Thymus (tissue), 11 donors: ENCODE data around the gene BTG3. TPM values are rescaled to one million over a fixed set of nuclear protein-coding genes. Genes with fewer than 3 reads are reported as not detected.

ENCODE experiments used
- DNase-seq, 9 donors: peaks; one replicate each; pipeline ENCODE4 v3.0.0-alpha.2; 2013; ENCODE audit warnings: low spot score in 9 of 9, low read depth in 6 of 9, missing footprints in 1 of 9
- H3K27ac ChIP-seq, 2 donors: one replicate each; pipeline ENCODE4 v1.5.1; 2013; ENCODE audit warnings: control low read depth in 1 of 2, low read depth in 1 of 2, low read length in 1 of 2, mild to moderate bottlenecking in 1 of 2, moderate library complexity in 1 of 2
- H3K27me3 ChIP-seq, 2 donors: one replicate each; pipeline ENCODE4 v1.5.1; 2013; ENCODE audit warnings: low read length in 1 of 2; ENCODE audit not compliant: control insufficient read depth in 2 of 2, insufficient read depth in 1 of 2
- H3K36me3 ChIP-seq, 2 donors: one replicate each; pipeline ENCODE4 v1.5.1; 2013; ENCODE audit warnings: low read length in 1 of 2, mild to moderate bottlenecking in 1 of 2, moderate library complexity in 1 of 2; ENCODE audit not compliant: control insufficient read depth in 2 of 2, insufficient read depth in 2 of 2
- H3K4me1 ChIP-seq, 2 donors: one replicate each; pipeline ENCODE4 v1.5.1; 2013; ENCODE audit warnings: low read length in 2 of 2; ENCODE audit not compliant: control insufficient read depth in 2 of 2, insufficient read depth in 2 of 2
- H3K4me3 ChIP-seq, 2 donors: one replicate each; pipeline ENCODE4 v1.5.1; 2013; ENCODE audit warnings: low read length in 2 of 2, control low read depth in 1 of 2, mild to moderate bottlenecking in 1 of 2
- H3K9me3 ChIP-seq, 2 donors: one replicate each; pipeline ENCODE4 v1.5.1; 2013; ENCODE audit warnings: low read length in 1 of 2, mild to moderate bottlenecking in 1 of 2; ENCODE audit not compliant: control insufficient read depth in 2 of 2, insufficient read depth in 1 of 2
- WGBS: extraction: QIAGEN DNeasy Blood & Tissue Kit; methylation state at CpG from one replicate; pipeline ENCODE4 v1.1.7; 2013; 5-methylcytosine and 5-hydroxymethylcytosine counted together
- polyA plus RNA-seq: library from polyadenylated mRNA; stranded (reverse); fragments of 200-250 nt; gene quantifications from one replicate; pipeline ENCODE4 v1.2.3, GENCODE V29; 2013
- total RNA-seq: library from RNA; stranded (reverse); fragments of 120-200 nt; gene quantifications from one replicate; pipeline ENCODE4 v1.2.4, GENCODE V29; 2013
- donor health status: healthy.

The BTG3 gene
- total and polyA plus RNA-seq, 2 donors = 22.8 to 62.0 TPM

DNA sequence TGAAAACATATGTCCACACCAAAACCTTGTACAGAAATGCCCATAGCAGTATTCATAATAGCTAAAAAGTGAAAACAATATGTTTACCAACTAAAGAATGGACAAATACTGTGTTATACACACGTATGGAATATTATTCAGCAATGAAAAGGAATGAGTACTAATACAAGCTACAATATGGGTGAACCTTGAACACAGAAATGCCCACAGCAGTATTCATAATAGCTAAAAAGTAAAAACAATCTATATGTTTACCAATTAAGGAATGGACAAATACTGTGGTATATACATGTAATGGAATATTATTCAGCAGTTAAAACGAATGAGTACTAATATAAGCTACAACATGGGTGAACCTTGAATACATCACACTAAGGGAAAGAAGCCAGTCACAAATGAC, 3.0 kb downstream of the BTG3 start:
- Histone ChIP-seq H3K27ac (no peak overlapping the region), H3K9me3 (no peaks in the 10 kb centered on the region), H3K4me3 (no peak overlapping the region), H3K27me3 (no peaks in the 10 kb centered on the region), H3K4me1 (peaks cover 7 to 9% of the 10 kb centered on the region in 2 donors), H3K36me3 (peaks cover 5 to 17% of the 10 kb centered on the region in 2 donors)
- DNase-seq = no peak
- 98% methylated on average over 2 of the region's 2 CpGs for WGBS

DNA sequence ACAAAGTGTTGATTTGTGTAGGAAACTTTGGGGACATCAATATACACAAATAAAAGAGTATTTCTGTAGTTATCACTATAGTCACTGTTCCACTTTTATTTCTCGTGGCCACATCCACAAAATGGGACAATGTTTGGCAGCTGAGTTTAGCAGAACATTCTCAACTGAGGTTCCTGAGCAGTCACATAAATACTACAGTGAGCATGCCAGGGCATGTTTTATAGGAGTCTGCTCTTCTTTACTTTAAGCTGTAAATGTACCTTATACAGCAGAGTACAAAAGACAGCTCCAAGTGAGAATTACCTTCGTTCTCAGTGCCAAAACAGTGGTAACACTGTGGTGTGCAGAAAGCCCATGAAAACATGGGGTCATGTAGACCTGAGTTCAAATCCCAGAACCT, 5.0 kb downstream of the BTG3 start:
- Histone ChIP-seq H3K9me3 (no peaks in the 10 kb centered on the region), H3K36me3 (peaks cover 21 to 33% of the 10 kb centered on the region in 2 donors), H3K27ac (no peak overlapping the region), H3K27me3 (no peaks in the 10 kb centered on the region), H3K4me3 (no peak overlapping the region), H3K4me1 (peaks cover 5% of the 10 kb centered on the region in 2 donors)
- DNase-seq = no peak
- 95% methylated on average over 2 of the region's 2 CpGs for WGBS

DNA sequence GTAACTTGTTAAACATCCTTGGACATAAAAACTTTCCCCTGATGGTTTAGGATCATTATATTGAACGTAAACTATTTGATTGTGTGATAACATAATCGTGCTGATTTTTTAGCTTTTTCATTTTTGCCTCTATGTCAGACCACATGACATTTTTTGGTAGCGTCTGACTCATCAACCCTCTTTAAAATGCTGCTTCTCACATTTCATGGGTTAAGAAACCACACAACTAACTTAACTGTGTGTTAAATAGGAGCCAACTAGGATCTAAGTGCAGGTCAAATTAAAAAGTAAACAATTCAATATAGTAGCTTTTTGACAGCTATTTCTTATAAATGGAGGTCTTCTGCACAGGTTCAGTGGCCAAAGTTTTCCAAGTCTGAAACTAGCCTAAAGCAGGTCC, 9.8 kb downstream of the BTG3 start:
- Histone ChIP-seq H3K27me3 (no peaks in the 10 kb centered on the region), H3K36me3 (peaks cover 28 to 55% of the 10 kb centered on the region in 2 donors), H3K4me3 (no peak overlapping the region), H3K4me1 (no peaks in the 10 kb centered on the region), H3K9me3 (no peaks in the 10 kb centered on the region), H3K27ac (no peak overlapping the region)
- DNase-seq = no peak
- 92% methylated on average over 3 of the region's 3 CpGs for WGBS

DNA sequence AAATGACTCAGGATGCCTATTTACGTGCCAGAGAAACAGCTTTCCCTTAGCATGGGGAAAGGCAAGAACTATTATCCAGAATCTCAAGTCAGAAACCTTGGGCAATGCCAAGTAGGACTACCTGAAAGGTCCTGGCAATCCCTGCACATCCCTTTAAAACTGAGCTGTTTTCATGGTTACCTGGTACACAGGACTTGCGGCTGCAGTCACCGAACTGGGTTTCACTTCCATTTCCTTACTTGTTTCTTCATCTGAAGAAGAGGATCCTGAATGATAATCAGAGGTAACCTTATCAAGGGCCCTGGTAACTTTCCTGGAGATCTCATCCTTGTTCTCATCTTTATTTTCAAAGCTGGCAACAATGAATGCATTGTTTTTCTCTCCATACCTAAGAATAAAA, 14.3 kb downstream of the BTG3 start:
- Histone ChIP-seq H3K27me3 (no peaks in the 10 kb centered on the region), H3K4me1 (no peaks in the 10 kb centered on the region), H3K9me3 (no peaks in the 10 kb centered on the region), H3K36me3 (peaks cover 18 to 47% of the 10 kb centered on the region in 2 donors), H3K4me3 (no peak overlapping the region), H3K27ac (no peak overlapping the region)
- WGBS = 94% methylated on average over 3 of the region's 3 CpGs
- DNase-seq = no peak

DNA sequence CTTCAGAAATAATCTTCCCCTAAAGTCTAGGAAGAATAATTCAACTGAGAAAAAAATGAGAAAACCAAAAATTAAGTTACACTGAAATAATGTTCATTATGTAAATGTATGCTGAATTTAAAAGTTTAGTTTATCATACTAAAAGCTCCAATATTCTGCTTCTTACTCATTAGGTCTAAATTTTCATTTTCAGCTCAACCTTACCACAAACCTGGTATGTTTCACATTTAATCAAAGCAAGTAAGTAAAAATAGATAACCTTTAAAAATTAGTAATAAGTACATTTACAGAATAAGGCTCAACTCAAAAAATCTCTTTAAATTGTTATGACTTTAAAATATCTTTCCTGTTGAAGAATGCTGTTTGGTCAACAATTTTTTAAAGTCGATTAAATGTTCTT, 15.0 kb downstream of the BTG3 start:
- 97% methylated on average over 1 of the region's 1 CpG for WGBS
- Histone ChIP-seq H3K4me1 (no peaks in the 10 kb centered on the region), H3K4me3 (no peak overlapping the region), H3K36me3 (peaks cover 12 to 43% of the 10 kb centered on the region in 2 donors), H3K27me3 (no peaks in the 10 kb centered on the region), H3K27ac (no peak overlapping the region), H3K9me3 (no peaks in the 10 kb centered on the region)
- DNase-seq = no peak

DNA sequence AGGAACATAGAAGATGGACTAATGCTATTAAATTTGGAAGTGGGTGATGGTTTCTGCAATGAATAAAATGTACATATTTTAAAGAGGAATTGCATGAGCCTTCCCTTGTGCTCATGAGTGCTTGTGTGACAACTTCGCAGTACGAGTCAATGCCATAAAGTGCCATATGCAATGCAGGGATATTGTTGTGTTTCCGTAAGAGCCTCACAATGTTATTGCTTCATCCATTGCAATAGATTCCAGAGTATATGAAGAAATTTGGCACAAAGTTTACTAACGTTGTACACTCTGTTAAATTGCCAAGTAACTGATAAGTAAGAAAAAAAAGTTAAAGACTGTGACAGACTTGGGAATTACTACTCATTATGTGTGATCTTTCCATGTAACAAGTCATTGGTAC, 22.3 kb downstream of the BTG3 start:
- H3K27me3 ChIP-seq = no peaks in the 10 kb centered on the region
- 98% methylated on average over 4 of the region's 4 CpGs for WGBS
- no peak overlapping the region for H3K27ac ChIP-seq

DNA sequence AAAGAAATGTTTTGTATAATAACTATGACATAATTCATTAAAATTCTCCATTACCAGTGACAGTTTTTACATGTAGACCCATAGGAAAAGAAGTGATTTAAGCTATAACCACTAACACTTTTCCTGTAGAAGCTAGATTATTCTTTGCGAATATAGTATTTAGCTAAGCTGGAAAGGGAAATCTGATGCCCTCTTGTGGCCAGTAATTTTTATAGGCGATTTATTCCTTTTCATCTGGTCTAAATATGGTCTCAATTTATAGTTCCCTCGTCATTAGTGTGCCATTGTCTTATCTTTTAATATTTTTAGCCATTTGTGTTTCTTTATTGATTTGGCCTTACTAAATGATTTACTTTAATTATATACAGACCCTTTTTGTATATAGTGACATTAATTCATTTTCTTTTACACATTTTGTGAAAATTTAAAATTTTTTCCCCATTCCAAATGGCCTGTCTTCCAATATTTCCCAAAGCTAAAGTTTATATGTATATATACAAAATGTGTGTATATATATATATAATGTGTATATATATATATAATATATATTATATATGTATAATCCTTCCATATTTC, 26.7 kb downstream of the BTG3 start:
- Histone ChIP-seq H3K36me3 (peaks cover 0 to 2% of the 10 kb centered on the region in 2 donors), H3K27ac (no peak overlapping the region), H3K4me1 (no peaks in the 10 kb centered on the region), H3K4me3 (no peak overlapping the region), H3K9me3 (no peaks in the 10 kb centered on the region), H3K27me3 (no peaks in the 10 kb centered on the region)
- 14% methylated on average over 3 of the region's 3 CpGs for WGBS
- peak in 8 of 9 donors; percentile 13 to 61 (median 28) for DNase-seq

More for the DNA sequence above, 22.3 kb downstream of the BTG3 start:
- H3K9me3 ChIP-seq = no peaks in the 10 kb centered on the region
- H3K4me3 ChIP-seq = no peak overlapping the region
- H3K4me1 ChIP-seq = no peaks in the 10 kb centered on the region
- no peak for DNase-seq
- peaks cover 4 to 21% of the 10 kb centered on the region in 2 donors for H3K36me3 ChIP-seq

DNA sequence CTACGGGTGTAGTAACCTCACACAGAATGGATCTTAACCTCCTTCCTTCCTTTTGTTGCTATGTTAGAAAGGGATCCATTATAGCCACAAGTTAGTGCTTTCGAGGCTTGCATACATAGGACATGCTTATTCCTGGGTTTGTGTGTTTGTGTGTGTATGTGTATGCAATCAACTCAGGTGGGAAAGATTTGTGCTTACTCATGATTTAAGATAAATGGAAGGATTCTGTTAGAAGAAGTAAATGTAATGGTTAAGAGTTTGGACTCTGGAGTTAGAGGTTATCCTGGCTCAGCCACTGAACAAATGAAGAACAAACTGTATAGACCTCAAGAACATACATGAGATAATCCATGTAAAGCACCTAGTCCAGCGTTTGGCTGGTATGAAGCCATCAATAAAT, 28.8 kb downstream of the BTG3 start:
- no peak for DNase-seq
- WGBS = 91% methylated on average over 3 of the region's 3 CpGs
- H3K4me3 ChIP-seq = no peak overlapping the region
- no peaks in the 10 kb centered on the region for H3K4me1 ChIP-seq
- H3K27me3 ChIP-seq = no peaks in the 10 kb centered on the region
- H3K9me3 ChIP-seq = no peaks in the 10 kb centered on the region
- no peak overlapping the region for H3K27ac ChIP-seq
- H3K36me3 ChIP-seq = no peaks in the 10 kb centered on the region

DNA sequence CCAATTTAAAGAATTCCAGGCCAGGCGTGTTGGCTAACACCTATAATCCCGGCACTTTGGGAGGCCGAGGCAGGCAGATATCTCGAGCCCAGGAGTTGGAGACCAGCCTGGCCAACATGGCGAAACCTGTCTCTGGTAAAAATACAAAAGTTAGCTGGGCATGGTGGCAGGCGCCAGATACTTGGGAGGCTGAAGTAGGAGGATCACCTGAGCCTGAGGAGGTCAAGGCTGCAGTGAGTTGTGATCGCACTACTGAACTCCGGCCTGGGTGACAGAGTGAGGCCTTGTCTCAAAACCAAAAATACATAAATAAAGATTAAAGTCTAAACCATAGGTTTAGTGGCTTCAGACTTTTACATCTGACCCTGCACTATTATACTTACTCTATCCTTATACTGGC, 32.4 kb downstream of the BTG3 start:
- WGBS = 97% methylated on average over 8 of the region's 8 CpGs
- no peaks in the 10 kb centered on the region for H3K4me1 ChIP-seq
- no peak overlapping the region for H3K4me3 ChIP-seq
- no peak for DNase-seq
- no peak overlapping the region for H3K27ac ChIP-seq
- no peaks in the 10 kb centered on the region for H3K9me3 ChIP-seq
- no peaks in the 10 kb centered on the region for H3K36me3 ChIP-seq
- H3K27me3 ChIP-seq = no peaks in the 10 kb centered on the region
